Measurements from ENCODE around the gene IFT81. TPM values are rescaled to one million over a fixed set of nuclear protein-coding genes. Genes with fewer than 3 reads are reported as not detected.

Gene IFT81
- total and polyA plus RNA-seq, 2 of the 13 experiments (the other 11 are each of a cell fraction or from before 2014, with no cell fraction given): 4.2 to 13.0 TPM

GRCh38 chr12:110079477-110080400 is 44.4 kb upstream of the IFT81 start (continued):
- TF ChIP-seq SMAD9 (CRISPR knock-in tag; IDR thresholded peaks at IDR 0.05) (0 out of 2 replicates have a peak, but pooled peaks have one; percentile 61), ONECUT2 (CRISPR knock-in tag; IDR thresholded peaks at IDR 0.05) (no peak), NFYB (CRISPR knock-in tag; IDR thresholded peaks at IDR 0.05) (peak; percentile 88), ZNF460 (CRISPR knock-in tag; IDR thresholded peaks at IDR 0.05; ENCODE audit: borderline replicate concordance) (no peak), KLF9 (CRISPR knock-in tag; IDR thresholded peaks at IDR 0.05; ENCODE audit: low read depth) (no peak), FIP1L1 (IDR thresholded peaks at IDR 0.05; ENCODE audit: borderline replicate concordance, insufficient read depth, low read depth, low read length) (no peak), MXI1 (IDR thresholded peaks at IDR 0.05; ENCODE audit: borderline replicate concordance, low read depth, low read length) (peak; percentile 74; the same call in 1 of the 3 replicates), ZBTB43 (CRISPR knock-in tag; conservative IDR thresholded peaks at IDR 0.05) (no peak), RELA (CRISPR knock-in tag; IDR thresholded peaks at IDR 0.05) (no peak), ZNF383 (CRISPR knock-in tag; IDR thresholded peaks at IDR 0.05; ENCODE audit: borderline replicate concordance) (no peak), ZNF337 (CRISPR knock-in tag; IDR thresholded peaks at IDR 0.05; ENCODE audit: borderline replicate concordance, low read depth) (no peak), U2AF2 (IDR thresholded peaks at IDR 0.05; ENCODE audit: low read depth, low read length) (no peak), SRY (CRISPR knock-in tag; IDR thresholded peaks at IDR 0.05) (peak; percentile 75), ZFP36L1 (CRISPR knock-in tag; IDR thresholded peaks at IDR 0.05) (no peak), YEATS4 (CRISPR knock-in tag; IDR thresholded peaks at IDR 0.05; ENCODE audit: borderline replicate concordance) (peak; percentile 81), SCMH1 (CRISPR knock-in tag; IDR thresholded peaks at IDR 0.05; ENCODE audit: borderline replicate concordance) (no peak)
- TF ChIP-seq, protein P1, sequence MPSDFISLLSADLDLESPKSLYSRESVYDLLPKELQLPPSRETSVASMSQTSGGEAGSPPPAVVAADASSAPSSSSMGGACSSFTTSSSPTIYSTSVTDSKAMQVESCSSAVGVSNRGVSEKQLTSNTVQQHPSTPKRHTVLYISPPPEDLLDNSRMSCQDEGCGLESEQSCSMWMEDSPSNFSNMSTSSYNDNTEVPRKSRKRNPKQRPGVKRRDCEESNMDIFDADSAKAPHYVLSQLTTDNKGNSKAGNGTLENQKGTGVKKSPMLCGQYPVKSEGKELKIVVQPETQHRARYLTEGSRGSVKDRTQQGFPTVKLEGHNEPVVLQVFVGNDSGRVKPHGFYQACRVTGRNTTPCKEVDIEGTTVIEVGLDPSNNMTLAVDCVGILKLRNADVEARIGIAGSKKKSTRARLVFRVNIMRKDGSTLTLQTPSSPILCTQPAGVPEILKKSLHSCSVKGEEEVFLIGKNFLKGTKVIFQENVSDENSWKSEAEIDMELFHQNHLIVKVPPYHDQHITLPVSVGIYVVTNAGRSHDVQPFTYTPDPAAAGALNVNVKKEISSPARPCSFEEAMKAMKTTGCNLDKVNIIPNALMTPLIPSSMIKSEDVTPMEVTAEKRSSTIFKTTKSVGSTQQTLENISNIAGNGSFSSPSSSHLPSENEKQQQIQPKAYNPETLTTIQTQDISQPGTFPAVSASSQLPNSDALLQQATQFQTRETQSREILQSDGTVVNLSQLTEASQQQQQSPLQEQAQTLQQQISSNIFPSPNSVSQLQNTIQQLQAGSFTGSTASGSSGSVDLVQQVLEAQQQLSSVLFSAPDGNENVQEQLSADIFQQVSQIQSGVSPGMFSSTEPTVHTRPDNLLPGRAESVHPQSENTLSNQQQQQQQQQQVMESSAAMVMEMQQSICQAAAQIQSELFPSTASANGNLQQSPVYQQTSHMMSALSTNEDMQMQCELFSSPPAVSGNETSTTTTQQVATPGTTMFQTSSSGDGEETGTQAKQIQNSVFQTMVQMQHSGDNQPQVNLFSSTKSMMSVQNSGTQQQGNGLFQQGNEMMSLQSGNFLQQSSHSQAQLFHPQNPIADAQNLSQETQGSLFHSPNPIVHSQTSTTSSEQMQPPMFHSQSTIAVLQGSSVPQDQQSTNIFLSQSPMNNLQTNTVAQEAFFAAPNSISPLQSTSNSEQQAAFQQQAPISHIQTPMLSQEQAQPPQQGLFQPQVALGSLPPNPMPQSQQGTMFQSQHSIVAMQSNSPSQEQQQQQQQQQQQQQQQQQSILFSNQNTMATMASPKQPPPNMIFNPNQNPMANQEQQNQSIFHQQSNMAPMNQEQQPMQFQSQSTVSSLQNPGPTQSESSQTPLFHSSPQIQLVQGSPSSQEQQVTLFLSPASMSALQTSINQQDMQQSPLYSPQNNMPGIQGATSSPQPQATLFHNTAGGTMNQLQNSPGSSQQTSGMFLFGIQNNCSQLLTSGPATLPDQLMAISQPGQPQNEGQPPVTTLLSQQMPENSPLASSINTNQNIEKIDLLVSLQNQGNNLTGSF (CRISPR knock-in tag; IDR thresholded peaks at IDR 0.05): no peak
- TF ChIP-seq, protein P2, sequence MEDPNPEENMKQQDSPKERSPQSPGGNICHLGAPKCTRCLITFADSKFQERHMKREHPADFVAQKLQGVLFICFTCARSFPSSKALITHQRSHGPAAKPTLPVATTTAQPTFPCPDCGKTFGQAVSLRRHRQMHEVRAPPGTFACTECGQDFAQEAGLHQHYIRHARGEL (CRISPR knock-in tag; IDR thresholded peaks at IDR 0.05): no peak

Measured in HepG2 (cell line).